HG02970 (cell line): Measurements from ENCODE around the gene TM9SF4.

ENCODE experiments used
- ATAC-seq: cut with Tn5 transposase; IDR thresholded peaks from one replicate; pipeline ENCODE4 v1.9.1; 2021; ENCODE audit warnings: mild to moderate bottlenecking, moderate library complexity, moderate number of reproducible peaks; ENCODE audit not compliant: unreplicated experiment, low FRiP score

The TM9SF4 gene

DNA sequence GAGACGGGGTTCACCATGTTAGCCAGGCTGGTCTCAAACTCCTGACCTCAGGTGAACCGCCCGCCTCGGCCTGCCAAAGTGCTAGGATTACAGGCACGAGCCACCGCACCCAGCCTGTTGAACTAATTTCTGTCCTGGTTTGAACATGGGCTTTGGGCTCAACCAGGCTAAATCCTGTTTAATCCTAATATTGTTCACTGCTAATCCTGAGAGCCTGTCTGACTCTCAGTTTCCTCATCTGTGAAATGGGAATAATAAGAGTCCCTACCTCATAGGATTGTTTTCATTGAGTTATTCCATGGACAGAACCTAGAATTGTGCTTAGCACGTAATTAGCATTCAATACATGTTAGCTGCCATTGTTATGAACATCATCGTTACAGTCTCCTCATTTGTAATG, 17.4 kb downstream of the TM9SF4 start:
- ATAC-seq = no peak

DNA sequence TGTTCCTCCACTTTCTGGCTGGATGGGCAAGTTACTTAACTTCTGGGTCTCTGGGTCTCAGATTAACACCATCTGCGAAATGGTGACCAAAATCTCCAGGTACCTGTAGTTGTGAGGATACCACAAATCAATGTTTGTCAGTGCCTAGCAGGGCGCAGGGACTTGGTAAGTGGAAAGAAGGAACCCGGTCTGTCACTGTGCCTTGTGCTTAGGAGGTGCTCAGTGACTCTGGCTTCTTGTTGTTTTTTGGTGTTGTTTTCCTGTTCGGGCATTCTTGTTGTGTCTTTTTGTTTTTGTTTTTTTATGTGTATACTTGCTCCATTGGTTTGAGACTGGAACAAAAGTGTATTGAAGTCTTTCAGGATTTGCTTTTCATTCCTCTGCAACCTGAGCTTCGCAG, 17.8 kb downstream of the TM9SF4 start:
- ATAC-seq = no peak

DNA sequence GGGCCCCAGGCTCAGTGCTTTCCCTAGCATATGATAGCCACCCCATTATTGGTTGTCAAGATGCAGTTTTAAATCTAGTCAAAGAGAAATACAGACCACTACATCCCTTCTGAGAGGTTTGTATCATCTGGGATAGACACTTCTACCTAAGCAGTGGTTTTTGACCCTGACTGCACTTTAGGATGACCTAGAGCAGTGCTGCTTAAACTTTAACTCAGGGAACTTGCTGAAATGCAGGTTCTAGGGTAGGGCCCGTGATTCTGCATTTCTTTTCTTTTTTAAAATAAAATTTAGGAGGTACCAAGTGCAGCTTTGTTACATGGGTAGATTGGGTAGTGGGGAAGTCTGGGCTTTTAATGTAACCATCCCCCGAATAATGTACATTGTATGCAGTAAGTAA, 18.7 kb downstream of the TM9SF4 start:
- no peak for ATAC-seq

DNA sequence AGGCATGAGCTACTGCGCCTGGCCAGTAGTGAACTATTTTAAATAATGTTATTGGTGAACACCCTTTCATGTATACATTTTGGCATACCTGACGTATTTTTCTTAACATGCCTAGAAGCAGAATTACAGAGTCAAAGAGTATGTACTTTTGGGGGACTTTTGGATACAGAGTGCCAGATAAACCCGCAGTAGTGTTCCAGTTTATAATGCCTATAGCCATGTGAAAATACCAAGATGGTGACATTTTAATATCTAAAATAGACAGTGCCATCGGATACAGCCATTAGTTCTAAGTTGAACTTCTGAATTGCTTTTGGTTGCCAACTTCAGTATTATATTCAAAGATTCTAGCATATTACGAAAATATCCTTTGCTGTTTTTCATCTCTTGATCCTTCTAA, 20.3 kb downstream of the TM9SF4 start:
- ATAC-seq = no peak

DNA sequence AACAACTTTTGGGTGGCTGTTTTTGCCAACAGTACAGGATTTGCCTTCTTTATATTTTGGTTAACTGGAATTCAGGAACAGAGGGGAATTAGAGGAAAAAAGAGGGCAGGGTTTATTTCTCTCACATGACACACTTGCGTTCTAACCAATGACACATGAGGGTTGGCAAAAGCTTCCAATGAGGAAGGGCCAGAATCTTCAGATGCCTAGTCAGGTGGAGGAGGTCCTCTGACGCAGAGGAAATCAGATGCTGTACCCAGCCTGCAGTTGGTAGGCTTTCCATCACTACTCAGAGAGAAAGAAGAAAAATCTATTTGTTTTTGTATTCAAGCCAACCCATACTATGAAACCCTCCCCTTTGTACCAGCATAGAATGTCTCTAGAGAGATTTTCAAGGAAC, 20.8 kb downstream of the TM9SF4 start:
- ATAC-seq = no peak

DNA sequence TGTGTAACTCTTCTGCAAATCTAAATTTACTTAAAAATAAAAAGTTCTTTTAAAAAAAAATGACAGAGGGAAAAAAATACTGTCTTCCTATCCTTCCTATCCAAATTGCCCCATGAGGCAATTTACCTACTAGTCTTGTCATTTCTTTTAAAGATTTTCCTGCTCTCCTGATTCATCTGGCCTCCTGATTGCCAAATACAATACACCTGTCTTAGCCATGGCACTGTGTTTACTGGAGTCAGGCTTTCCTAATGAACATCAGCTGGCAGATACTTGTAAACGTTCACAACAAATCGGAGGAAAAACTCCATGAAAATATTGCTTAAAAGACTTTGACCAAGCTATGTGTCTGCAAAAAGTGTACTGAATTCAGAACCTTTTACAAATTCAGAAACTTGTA, 21.5 kb downstream of the TM9SF4 start:
- ATAC-seq = no peak

DNA sequence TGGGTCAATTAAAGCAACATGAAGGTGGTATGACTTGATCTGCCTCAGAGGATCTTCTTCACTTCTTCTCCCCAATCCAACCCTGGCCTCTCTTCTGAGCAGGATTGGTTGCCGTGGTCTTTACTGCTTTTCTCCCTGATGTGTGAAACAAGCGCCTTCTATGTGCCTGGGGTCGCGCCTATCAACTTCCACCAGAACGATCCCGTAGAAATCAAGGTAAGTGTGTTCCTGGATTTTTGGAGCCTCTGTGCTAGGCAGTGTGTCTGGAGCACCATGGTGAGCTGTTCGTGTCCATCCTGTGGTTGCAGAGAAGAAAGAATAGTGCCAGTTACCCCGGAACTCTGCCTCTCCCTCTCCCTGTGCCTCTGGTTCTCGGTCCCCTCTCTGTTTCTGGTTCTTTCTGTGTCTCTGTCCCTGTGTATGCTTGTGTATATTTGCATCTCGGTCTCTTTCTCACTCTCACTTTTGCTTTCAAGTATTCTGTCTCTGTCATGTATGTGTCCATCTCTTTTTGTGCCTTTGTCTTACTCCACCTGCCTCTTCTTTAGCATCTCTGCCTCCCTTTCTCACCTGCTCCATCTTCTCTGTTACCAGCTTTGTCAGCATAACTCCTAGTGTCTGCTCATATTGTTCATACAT, 23.5 kb downstream of the TM9SF4 start:
- no peak for ATAC-seq

DNA sequence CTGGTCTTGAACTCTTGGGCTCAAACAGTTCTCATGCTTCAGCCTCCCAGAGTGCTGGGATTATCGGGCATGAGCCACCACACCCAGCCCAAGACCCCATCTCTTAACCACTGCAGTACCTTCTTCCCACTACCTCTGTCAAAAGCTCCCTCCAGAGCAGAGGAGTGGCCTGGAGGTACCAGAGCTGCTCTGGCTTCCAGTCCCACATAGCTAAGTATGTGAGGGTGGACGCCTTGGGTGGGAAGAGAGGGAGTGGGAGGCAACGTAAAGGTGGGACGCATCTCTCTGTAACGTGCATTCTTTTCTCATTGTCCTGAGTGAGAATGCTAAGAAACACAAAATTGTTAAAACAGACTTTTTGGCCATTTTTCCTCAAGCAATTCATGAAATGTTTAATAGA, 24.5 kb downstream of the TM9SF4 start:
- ATAC-seq = no peak

DNA sequence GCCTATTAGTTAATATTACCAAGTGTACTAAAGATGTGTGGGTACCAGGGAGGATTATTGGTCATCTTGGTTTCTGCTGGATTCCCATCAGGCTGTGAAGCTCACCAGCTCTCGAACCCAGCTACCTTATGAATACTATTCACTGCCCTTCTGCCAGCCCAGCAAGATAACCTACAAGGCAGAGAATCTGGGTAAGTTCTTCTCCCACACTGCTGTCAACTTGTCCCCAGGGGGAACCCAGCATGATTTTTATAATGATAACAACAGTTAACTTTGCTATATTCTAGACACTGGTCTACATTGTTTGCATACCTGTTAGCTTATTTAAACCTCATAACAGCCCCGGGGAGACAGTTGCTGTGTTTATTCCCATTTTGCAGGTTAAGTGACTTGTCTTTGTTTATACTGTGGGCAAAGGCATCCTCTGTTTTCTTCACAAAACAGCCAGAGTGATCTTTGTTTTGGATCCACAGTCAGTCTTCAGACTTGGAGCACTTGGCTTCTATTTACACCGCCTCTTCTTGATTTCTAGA, 26.5 kb downstream of the TM9SF4 start:
- no peak for ATAC-seq

DNA sequence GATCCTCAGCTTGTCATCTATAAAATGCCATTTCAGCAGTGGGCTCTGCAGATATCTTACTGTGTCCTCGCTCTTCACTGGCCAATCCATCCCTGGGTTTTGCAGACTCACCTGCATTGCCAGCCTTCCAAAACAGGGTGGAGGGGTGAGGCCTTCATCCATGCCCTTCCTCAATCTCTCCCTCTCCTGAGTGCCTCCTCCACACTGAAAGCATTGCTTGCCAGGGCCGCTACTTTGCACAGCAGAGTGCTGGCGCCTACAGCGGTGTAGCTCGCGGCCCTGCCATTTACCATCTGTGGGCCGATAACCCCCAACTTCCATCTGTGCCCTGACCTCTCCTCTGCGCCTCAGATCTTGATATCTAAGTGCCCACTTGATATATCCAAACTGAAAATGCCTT, 29.4 kb downstream of the TM9SF4 start:
- no peak for ATAC-seq

DNA sequence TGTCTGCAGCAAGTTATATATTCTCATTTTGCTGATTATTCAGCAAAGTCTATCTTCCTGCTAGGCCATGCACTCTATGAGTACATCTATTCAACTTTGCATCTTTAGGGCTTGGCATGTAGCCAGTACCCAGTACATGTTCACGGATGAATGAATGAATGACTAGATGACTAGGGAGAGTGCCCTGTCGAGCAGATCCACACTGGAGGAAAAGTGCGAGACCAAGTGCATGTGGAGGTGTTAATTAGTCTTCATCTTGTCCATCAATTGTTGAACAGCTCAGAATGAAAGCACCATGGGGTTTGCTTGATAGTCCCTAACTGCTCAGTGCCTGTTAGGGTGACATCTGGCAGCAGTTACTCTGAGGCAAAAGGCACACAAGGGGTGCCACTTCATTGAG, 30.4 kb downstream of the TM9SF4 start:
- no peak for ATAC-seq

DNA sequence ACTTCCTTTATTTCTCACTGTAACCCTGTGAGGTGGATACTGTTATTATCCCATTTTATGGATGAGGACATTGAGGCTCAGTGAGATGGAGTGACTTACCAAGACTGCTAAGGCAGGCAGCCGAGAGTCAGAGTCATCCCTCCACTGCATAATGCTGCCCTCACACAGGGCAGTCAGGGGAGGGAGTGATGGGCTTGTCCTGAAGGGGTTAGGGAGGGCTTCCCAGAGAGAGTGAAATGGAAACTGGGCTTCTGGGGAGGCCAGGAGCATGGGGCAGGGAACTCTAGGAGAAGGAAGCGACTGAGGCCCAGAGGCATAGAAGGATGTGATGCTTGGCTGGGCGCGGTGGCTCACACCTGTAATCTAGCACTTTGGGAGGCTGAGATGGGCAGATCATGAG, 31.1 kb downstream of the TM9SF4 start:
- ATAC-seq = no peak

DNA sequence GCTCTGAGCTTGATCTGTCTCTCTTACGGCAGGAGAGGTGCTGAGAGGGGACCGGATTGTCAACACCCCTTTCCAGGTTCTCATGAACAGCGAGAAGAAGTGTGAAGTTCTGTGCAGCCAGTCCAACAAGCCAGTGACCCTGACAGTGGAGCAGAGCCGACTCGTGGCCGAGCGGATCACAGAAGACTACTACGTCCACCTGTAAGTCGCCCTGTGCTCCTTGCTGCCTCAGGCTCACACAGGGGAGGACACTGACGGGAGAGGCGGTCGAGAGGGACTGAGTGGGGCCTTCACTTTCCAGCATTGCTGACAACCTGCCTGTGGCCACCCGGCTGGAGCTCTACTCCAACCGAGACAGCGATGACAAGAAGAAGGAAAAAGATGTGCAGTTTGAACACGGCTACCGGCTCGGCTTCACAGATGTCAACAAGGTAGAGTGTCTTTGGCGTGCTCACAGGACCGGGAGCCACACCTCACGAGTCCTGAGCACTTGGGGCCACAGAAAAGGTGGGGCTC, 32.0 kb downstream of the TM9SF4 start:
- ATAC-seq = no peak

DNA sequence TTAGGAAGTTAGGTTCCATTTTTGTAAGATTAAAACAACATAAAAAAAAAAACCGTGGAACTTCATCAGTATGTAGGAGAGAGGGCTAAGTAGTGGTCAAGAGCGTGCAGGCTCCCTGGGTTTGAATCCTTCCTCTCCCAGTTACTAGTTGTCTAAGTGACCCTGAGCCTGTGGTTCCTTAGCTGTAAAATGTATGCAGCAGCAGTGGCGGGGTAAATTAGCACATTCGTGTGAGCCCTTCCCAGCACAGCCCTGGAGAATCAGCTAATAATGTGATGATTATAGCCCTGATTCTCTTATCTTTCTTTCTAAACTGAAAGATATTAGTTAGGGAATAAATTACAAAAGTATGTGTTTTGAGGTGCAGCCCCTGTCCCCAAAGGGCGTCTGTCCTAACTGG, 32.6 kb downstream of the TM9SF4 start:
- ATAC-seq = no peak

DNA sequence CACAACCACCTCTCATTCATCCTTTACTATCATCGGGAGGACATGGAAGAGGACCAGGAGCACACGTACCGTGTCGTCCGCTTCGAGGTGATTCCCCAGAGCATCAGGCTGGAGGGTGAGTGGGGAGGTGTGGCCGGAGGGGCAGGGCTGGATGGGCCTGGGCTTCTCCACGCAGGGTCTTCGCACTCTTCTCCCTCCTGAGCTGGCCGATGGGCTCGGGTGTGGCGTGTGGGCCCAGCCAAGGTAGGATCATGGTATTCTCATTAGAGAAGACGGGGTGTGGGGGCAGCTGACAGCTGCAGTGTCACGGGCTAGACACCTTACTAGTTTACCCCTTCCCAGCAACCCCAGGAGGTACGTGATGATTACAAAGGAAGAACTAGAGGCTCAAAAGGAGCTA, 33.5 kb downstream of the TM9SF4 start:
- ATAC-seq = no peak

DNA sequence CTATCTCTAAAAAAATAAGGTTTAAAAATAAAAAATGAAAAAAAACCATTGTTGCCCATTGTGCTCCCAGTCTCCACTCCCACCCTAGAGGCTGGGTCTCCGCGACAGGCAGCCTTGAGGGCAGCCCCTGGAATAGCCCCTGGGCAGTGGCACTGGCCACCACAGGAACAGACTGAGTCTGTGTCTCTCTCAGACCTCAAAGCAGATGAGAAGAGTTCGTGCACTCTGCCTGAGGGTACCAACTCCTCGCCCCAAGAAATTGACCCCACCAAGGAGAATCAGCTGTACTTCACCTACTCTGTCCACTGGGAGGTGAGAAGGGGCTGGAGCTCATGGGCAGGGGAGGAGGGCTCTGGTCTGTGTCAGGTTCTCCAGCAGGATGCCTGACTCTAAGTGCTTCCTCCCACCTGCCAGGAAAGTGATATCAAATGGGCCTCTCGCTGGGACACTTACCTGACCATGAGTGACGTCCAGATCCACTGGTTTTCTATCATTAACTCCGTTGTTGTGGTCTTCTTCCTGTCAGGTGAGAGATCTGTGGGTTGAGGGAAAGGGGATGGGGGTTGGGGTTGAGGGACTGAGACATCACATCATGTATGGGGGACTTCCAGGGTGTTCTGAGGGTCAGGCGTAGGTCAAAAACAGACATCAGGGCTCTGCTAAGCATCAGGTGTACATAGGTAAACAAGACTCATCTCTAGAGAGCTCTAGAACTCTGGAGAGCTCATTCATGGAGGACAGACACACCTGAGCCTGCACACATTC, 35.6 kb downstream of the TM9SF4 start:
- ATAC-seq = no peak

DNA sequence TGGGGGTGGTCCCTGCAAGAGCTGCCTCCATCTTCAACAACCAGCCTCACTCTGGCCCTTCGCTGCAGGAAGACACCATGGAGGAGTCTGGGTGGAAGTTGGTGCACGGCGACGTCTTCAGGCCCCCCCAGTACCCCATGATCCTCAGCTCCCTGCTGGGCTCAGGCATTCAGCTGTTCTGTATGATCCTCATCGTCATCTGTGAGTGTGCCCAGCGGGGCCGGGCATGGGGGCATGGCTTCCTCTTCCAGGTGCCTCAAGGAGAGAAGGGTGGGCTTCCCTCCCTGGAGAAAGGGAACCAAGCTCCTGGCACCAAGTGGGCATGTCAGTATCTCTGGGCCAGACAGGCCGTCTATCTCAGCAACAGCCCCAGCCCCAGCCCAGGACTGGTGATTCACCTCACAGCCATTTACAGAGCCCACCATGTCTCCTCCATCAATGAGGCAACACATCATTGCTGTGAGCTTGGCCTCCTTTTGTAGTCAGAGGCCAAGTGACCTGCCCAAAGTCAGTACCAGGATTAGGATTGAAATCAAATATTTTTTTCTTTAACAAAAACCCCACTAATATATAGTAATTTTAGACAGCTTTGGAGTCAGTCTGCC, 40.2 kb downstream of the TM9SF4 start:
- no peak for ATAC-seq

DNA sequence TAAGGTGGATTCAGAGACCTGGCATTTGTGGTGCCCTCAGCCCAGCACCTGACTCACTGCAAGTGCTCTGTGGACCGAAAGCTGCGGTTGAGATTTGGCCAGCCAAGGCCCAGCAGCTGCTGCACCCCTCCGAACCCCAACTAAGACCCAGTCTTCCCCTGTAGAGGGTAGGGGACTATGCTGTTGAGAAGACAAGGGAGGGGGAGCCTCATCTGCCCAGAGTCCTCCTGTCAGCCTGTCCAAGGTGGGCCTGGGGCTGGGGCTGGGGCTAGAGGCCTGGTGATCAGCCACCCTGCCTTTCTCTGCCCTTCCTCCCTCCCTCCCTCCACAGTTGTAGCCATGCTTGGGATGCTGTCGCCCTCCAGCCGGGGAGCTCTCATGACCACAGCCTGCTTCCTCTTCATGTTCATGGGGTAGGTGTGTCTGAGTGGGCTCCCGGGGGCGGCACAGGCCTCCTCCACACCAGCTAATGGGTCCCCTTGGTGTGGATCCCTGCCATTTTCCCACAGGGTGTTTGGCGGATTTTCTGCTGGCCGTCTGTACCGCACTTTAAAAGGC, 40.9 kb downstream of the TM9SF4 start:
- ATAC-seq = no peak

DNA sequence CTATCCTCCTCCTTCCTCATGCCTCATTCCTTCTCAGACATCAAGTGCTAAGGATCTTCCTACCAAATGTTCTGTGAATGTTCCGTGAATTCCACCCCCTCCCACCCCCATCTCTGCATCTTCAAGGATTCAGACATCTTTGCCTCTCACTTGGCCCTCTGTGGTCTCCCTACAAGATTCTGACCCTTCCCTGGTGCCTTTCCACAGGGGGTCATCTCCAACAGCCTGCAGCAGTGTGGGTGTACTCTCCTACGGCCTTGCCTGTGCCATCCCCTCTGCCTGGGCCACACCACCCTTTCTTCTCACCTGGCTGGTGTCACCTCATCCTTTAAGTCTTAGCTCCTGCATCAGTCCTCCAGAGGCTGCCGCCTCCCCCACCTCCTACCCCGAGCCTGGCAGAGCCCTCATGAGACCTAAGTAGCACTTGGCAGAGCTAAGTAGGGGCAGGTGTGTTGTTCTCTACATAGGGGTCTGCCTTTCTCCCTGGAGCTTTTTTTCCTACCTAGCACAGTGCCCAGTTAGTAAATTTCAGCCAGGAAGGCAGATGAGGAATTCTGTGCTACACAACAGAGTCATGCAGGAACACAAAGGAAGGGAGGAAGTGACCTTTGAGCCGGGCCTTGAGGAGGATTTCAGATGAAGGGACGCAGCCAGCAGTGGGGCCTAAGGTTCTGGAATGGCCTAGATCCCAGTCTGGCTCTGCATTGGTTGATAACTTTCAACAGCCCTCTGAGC, 43.1 kb downstream of the TM9SF4 start:
- no peak for ATAC-seq

DNA sequence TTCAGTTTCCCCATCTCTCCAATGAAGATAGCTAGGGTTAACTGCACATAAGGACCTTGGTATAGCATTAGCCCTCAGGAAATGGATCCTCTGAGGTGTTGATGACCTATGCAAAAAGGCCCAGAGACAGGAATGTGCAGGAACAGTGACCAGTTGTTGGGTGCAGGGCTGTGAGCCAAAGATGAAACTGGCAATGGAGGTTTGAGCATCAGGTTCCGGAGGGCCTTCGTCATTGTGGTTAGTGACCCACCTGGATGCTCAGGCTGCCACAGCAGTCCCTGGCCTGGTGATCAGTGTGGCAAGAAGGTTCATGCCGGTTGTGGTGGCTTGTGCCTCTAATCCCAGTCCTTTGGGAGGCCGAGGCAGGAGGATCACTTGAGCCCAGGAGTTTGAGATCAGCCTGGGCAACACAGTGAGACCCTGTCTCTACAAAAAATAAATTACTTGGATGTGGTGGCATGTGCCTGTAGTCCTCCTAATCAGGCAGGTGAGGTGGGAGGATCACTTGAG, 43.7 kb downstream of the TM9SF4 start:
- no peak for ATAC-seq
